NCI-H187 (cell line): Measurements from ENCODE around the gene STOM.

Experiments
- DNase-seq, 2 experiments: peaks; one replicate each; lab custom pipeline; 2025; lab: John Stamatoyannopoulos, UW

STOM gene

GRCh38 chr9:121321016-121321503 is 49.0 kb downstream of the STOM start:
- DNase-seq: no peak

DNA sequence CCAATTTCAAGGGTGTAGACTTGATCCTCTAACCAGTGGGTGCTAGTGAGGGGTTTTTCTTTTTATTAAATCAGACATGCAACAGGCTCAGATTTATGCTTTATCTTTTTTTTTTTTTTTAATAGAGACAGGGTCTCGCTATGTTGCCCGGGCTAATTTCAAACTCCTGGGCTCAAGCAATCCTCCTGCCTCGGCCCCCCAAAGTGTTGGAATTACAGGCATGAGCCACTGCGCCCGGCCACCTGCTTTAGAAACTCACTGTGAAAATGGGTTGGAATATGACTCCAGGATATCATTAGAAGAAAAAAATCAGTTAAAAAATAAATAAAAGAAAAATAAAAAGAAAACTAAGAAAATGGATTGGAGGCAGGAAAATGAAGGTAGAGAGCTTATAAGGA is 50.7 kb downstream of the STOM start:
- DNase-seq: no peak

DNA sequence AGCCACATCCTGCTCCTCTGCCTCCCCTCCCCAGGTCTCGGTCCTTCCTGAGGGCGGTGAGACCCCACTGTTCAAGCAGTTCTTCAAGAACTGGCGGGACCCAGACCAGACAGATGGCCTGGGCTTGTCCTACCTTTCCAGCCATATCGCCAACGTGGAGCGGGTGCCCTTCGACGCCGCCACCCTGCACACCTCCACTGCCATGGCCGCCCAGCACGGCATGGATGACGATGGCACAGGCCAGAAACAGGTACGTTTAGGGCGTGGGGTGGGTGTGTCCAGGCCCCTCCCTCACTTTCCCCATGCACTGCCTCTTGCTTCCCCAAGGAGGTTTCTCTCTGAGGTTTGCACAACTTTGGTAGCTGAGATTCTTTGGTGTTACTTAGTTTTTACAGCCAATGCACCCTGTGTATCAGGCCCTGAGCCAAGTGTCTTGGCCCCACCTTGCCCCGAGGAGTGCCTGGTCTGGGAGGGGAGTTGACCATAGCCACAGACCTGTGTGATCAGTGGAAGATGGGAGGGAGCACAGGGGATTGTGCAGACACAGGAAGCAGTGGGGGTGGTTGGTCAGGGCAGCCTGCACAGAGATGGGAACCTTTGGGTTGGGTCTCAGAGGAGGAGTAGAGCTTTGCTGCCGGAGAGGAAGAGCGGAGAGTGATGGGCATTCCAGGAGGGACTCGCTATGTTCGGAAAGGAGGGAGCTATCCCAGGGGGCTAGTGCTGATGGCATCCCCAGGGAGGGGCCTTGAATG is 51.2 kb downstream of the STOM start:
- DNase-seq: no peak

- DNase-seq: no peak
Measured at GRCh38 chr9:121317737-121318630, 52.1 kb downstream of the STOM start.

DNA sequence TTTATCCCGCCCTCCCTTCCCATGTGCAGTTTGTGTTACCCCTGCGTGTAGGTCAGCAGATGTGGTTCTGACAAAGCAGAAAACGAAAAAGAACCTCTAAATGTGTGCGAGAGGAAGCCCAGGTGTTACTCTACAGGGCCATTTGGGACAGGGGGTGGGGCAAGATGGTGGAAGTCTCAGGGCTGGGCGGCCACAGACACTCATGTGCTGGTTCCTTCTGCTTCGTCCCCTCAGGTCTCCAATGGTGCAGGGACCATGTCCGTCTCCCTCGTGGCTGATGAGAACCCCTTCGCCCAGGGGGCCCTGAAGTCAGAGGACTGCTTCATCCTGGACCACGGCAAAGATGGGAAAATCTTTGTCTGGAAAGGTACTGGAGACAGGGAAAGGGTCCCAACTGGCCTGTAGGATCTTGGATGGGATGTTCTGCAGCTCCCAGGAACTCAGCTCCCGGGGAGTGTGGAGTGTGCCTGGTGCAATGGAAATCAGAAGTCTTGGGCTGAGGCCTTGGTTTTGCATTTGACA is 53.1 kb downstream of the STOM start:
- DNase-seq: no peak

DNA sequence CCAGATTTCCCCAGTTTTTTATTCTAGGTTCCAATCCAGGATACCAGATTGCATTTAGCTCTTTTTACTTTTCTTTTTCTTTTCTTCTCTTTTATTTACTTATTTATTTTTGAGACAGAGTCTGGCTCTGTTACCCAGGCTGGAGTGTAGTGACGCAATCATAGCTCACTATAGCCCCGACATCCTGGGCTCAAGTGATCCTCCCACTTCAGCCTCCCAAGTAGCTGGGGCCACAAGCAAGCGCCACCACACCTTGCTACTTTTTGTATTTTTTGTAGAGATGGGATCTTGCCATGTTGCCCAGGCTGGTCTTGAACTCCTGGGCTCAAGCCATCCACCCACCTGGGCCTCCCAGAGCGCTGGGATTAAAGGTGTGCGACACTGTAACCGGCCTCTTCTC is 53.7 kb downstream of the STOM start:
- no peak for DNase-seq

- DNase-seq: no peak
Measured at GRCh38 chr9:121313458-121314152, 56.4 kb downstream of the STOM start.

GRCh38 chr9:121312169-121312568 is 57.9 kb downstream of the STOM start:
- DNase-seq: no peak

DNA sequence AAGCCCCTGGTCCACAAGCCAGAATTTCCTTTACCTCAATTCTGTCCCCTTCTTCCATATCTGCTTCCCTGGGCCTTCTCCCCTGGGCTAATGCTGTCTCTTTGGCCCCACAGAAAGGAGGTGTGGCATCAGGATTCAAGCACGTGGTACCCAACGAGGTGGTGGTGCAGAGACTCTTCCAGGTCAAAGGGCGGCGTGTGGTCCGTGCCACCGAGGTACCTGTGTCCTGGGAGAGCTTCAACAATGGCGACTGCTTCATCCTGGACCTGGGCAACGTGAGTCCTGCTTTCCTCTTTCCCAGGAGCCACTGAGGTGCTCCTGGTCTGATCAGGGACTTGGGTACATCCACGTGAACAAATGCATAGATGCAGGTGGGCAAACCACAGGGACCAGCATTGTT is 59.5 kb downstream of the STOM start:
- DNase-seq: no peak

- DNase-seq: no peak
Measured at GRCh38 chr9:121309833-121310425, 60.1 kb downstream of the STOM start.

DNA sequence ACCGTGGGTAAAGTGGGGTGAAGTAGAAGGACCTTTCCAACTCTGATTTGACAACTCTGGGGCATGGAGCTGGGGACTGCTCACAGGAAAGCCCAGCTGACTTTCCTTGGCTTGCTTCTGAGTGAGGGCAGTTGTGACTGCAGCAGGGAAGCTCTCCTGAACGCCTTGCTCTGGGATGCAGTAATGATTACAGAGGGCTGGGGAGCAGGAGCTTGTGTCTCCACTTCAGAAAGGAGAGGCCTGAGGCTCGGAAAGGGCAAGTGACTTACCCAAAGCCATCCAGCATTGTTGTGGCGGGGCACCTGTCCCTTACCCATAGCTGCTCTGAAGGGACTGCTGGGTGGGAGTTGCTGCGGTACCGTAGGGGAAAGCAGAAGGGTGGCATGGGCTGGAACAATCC is 60.9 kb downstream of the STOM start:
- DNase-seq: no peak

DNA sequence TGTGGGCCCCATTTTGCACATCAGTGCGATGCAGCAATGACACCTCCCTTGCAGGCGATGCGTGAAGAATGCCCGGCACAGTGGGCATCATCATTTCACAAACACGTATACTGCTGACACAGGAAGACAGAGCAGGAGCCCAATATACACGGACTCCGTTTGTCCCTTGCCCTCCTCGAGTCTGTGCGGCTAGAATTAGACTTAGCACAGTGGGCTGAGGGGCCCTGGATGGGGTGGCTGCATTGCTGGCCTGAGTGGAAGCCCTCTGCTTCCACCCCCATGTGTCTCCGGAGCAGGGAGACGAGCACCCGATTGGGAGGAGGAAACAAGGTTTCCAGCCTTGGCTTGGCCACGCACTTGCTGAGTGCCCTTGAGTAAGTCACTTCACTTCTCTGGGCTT is 61.3 kb downstream of the STOM start:
- DNase-seq: no peak

GRCh38 chr9:121307976-121308375 is 62.1 kb downstream of the STOM start:
- DNase-seq: no peak

GRCh38 chr9:121305269-121305994 is 64.6 kb downstream of the STOM start:
- no peak for DNase-seq

DNA sequence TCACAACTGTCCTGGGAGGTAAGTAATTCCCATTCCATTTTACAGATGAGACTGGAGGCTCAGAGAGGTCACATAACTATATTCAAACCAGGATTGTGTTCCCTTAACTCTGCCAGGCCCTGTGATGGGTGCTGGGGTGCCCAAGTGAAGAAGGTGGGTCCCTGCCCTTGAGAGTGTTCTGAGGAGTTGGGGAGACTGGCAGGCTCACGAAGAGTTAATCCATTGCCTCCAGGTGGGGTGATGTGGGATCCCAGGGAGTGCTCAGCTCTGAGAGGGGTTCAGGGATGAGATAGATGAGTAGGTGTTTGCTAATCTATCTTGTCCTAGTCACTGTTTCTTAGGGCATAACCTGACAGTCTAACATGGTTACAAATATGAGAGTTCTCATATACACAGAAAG is 65.3 kb downstream of the STOM start:
- no peak for DNase-seq

- no peak for DNase-seq
Measured at GRCh38 chr9:121303456-121304451, 66.3 kb downstream of the STOM start.

DNA sequence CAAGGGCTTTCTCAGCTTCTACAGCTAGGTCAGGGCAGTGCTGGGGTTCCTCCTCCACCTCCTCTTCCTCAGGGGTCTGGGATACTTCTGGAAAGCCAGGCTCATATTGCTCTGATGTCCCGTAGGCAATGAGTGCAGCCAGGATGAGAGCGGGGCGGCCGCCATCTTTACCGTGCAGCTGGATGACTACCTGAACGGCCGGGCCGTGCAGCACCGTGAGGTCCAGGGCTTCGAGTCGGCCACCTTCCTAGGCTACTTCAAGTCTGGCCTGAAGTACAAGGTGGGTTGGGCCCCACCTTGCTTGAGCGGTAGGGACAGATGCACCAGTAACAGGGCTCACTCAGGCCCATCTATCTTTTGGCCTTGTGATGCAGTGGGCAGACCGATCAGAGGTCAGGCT is 67.3 kb downstream of the STOM start:
- DNase-seq: no peak

GRCh38 chr9:121302341-121302740 is 67.7 kb downstream of the STOM start:
- no peak for DNase-seq

GRCh38 chr9:121301881-121302286 is 68.2 kb downstream of the STOM start:
- DNase-seq: no peak
